Activated CD4-positive, CD25-positive, alpha-beta regulatory T cell (primary cell): ENCODE measurements around the gene EPB41L2.

Experiments
- DNase-seq, 4 experiments: peaks; one replicate each; lab custom pipeline; 2025; lab: John Stamatoyannopoulos, UW

EPB41L2 gene

DNA sequence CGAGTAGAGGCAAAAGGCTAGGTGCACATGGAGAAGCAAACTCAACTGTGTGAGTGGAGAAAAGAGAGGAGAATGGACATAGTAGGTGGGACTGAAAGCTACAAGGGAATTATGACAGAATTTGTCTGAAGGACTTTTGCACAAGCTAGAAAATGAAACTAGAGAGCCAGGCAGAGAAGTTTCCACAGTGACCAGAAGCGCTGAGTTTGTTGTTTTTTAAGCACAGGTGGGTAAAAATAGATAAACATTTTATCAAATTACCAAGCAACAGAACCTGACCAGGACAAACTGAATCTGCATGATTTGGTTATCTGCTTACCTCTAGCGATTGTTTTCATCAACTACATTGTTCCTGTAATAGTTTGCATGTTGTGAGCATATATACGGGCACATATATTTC lies 197.3 kb downstream of the EPB41L2 start:
- no peak for DNase-seq

GRCh38 chr6:130864344-130864743 lies 198.7 kb downstream of the EPB41L2 start:
- DNase-seq, result no peak

GRCh38 chr6:130863415-130864230 lies 199.4 kb downstream of the EPB41L2 start:
- DNase-seq, result no peak

DNA sequence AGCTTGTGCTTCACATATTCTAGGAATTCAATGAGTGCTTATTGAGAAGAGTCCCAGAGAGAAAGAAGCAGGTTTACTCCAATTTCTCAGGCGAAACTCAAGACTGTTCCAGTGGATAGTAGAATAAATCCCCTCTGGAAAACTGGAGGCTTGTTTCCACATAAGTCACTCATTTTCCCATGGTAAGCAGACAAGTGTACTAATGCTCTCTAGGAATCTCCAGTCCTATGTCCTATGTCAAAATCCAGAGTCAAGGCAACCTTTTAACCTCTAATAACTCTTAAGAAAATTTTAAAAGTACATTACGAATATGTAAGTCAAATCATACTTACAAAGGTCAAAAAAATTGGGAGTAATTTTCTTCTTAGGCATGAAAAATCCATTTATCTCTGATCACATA lies 200.7 kb downstream of the EPB41L2 start:
- no peak for DNase-seq

DNA sequence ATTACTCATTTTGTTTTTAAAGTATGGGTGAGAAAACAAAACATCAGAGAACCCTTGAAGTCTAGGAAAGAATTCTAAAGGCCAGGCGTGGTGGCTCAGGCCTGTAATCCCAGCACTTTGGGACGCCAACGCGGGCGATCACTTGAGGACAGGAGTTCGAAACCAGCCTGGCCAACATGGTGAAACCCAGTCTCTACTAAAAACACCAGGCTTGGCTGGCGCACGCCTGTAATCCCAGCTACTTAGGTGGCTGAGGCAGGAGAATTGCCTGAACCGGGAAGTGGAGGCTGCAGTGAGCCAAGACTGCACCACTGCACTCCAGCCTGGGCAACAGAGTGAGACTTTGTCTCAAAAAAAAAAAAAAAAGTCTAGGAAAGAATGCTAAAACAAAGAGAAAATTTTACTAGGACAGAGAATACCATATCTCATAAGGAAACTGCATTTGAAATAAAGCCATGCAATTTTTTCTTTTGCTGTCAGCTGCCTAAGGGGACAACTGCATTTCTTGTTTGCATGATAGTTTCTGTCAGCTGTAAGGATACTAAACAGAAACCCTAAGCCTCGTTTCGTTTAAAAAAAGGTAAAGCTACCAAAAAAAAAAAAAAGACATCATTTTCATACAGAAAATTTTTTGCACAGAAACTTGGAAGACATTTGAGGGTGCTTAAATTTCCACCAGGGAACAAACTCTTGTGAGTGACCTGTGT lies 203.7 kb downstream of the EPB41L2 start:
- DNase-seq, result no peak

DNA sequence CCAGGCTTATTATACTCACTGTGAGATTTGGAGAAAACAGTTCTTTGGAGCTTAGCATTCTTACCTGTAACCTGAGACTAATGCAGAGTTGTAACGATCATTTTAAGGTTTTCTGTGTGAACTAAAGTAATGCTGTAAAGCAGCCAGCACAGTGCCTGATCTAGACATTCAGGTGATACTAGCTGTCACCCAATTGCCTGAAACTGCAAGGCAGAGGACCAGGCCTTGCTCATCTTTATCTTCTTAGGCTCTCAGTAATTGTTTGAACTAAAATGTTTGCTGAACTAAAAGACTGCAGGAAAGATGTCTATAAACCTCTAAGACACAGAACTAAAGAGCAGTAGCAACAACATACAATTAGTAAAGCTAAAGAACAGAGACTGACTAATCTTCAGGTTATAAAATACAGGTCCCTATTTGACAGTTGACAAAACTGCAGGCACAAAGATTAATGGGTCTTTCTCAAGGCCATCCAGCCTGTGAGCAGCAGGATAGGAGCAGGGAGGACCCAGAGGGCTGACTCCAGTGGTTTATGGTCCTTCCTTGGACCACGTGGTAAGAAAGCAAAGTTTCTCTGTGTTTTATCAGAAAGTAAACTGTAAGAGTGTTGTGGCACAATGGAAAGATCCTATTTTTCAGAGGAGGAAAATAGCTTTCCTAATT lies 204.4 kb downstream of the EPB41L2 start:
- no peak for DNase-seq

- no peak for DNase-seq
Observed at GRCh38 chr6:130858054-130858453, 205.0 kb downstream of the EPB41L2 start.

GRCh38 chr6:130853555-130854183 lies 209.4 kb downstream of the EPB41L2 start:
- no peak for DNase-seq

DNA sequence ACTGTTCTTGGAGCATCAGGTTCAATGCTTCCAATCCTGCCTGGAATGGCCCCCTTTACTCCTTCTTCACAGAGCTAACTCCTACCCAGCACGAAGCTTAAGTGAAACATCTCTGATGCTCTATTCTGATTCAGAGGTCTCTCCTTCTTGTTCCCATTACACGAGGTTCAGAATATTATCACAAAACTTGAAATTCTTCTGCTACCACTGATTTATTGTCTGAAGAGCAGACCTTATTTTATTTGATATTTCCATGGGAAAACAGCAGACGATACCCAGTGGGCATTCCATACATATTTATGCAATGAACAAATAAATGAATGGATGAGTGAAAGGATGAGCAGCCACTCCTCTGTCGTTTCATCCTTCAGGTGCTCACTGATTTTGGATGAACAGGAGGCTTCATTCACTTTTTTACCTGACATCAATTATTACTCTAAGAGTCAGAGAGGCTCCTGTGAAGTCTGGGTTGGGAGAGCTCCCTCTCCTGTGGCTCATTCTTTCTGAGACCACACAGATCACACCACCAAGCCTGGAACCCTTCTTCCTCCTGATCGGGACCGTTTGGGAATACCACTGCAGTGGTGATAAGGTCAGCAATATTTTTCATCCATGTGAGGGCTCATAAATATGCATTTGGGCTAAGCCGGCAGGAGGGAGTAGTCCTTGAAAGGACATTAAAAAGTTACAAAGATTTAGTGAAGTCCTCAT lies 210.0 kb downstream of the EPB41L2 start:
- no peak for DNase-seq

DNA sequence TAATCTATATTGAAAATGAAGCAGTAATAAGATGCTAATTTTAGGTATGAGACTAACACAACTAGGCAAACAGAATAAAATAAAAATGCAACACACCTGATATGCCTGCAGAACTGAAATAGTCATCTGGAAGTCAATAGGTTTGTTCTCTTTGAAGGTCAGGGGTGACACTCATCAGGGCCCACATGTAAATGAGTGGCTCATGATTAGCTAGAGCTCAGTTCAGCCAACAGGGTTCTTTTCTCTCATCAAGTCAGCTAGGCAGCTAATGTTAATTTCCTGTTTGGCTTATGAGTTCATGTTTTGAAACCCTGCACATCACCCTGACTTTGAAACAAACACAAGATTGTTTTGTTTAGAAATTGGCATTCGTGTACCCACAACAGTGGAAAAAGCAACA lies 212.0 kb downstream of the EPB41L2 start:
- DNase-seq, result no peak

- no peak for DNase-seq
Observed at GRCh38 chr6:130849594-130849993, 213.5 kb downstream of the EPB41L2 start.

DNA sequence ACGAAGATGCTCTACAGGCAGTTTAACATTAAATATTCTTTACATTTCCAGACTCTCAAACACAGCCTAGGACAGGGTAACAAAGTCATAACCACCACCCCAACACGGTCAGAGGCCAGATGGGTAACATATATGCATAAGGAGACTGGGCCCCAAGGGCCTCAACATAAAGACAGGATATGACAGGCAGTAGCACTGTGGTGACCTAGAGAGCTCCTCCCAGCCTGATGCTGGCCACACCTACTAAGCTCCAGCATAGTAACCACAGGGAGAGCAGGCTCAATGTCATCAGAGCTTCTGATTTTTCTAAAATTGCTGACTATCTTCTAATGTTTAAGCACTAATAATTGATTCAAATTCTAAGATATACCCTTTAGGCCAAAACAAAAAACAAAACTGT lies 214.1 kb downstream of the EPB41L2 start:
- no peak for DNase-seq

GRCh38 chr6:130847001-130847910 lies 215.8 kb downstream of the EPB41L2 start:
- DNase-seq, result no peak

DNA sequence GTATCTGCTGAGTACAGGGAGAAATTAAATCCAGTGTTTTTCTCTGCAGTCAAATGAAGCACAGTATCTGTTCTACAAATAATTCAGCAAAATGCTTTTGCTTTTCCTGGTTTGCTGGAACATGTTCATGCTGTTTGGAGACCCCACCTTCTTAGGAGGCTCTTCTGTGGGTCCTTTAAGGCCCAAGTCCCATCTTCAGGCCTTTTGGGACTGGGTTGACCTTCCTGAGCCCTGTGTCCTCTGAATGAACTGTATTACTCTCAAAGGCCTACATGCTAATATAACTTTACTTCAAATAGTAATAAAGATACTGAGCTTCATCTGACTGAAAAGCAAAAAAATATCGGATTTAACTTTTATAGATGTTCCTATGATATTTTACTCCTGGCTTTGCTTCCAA lies 216.5 kb downstream of the EPB41L2 start:
- no peak for DNase-seq

DNA sequence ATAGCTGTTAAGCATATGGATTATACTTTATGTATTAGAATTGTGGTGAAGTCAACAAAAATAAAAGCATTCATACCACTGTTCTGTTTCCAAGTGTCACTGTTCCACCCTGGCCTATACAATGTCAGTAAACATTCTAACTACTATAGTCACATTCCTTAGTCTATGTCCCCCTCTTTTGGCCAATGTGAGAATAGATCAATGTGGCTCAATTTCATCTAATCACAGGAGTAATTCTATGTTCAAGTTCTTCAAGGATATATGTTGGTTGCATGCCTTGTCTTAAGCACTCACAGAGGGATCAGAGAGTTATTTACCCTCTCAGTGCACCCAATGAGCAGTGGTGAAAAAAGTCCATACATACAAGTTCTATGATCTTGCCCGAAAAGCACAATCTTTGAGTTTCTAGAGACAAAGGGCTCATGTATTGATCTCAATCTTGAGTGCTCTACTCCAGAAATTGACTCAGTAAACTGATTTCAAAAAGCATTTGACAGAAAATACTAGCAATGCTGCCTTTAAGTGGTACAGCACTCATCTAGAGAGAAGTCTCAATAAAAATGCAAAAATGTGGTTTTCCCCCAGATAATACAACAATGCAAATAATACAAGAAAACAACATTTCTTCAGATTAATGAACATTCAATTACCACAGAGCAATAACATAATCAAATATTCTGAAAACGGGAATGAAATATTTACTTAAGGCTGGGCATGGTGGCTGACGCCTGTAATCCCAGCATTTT lies 219.3 kb downstream of the EPB41L2 start:
- no peak for DNase-seq

- no peak for DNase-seq
Observed at GRCh38 chr6:130841128-130841728, 221.8 kb downstream of the EPB41L2 start.

DNA sequence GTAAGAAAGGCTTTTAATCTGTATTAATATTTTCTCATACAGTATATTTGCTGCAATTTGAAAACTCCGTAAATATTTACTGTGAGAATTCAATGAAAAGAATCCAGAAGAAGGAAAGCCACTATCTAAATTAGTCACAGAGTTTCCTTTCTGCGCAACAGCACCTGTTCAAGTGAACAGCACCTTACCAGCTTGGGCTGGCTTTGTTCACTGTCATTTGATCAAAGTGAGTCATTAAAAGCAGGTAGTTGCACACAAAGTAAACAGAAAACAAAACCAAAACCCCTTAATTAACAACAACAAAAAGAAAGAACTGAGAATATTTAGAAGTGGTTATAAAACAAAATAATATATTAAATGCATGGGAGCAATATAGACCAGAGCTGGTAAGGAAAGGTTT lies 223.0 kb downstream of the EPB41L2 start:
- no peak for DNase-seq

GRCh38 chr6:130839379-130839778 lies 223.7 kb downstream of the EPB41L2 start:
- no peak for DNase-seq

GRCh38 chr6:130838951-130839350 lies 224.1 kb downstream of the EPB41L2 start:
- no peak for DNase-seq
